Measurements from ENCODE around the gene TRIM32.

TRIM32 gene

GRCh38 chr9:116706310-116707290, 19.5 kb downstream of the TRIM32 start:
- no peak for DNase-seq

GRCh38 chr9:116712781-116713180, 25.7 kb downstream of the TRIM32 start:
- DNase-seq, result no peak

- no peak for DNase-seq
Measured at GRCh38 chr9:116713271-116713670, 26.2 kb downstream of the TRIM32 start.

- DNase-seq, result no peak
Measured at GRCh38 chr9:116715751-116716150, 28.6 kb downstream of the TRIM32 start.

GRCh38 chr9:116716438-116716837, 29.3 kb downstream of the TRIM32 start:
- no peak for DNase-seq

- DNase-seq, result no peak
Measured at GRCh38 chr9:116717150-116717549, 30.0 kb downstream of the TRIM32 start.

GRCh38 chr9:116718111-116718510, 31.0 kb downstream of the TRIM32 start:
- no peak for DNase-seq

- DNase-seq, result no peak
Measured at GRCh38 chr9:116720111-116720510, 33.0 kb downstream of the TRIM32 start.

GRCh38 chr9:116721411-116721810, 34.3 kb downstream of the TRIM32 start:
- no peak for DNase-seq

GRCh38 chr9:116721944-116722343, 34.8 kb downstream of the TRIM32 start:
- DNase-seq, result no peak

- DNase-seq, result no peak
Measured at GRCh38 chr9:116724123-116724522, 37.0 kb downstream of the TRIM32 start.

- DNase-seq, result no peak
Measured at GRCh38 chr9:116726602-116727001, 39.5 kb downstream of the TRIM32 start.

- DNase-seq, result no peak
Measured at GRCh38 chr9:116733010-116733641, 46.0 kb downstream of the TRIM32 start.

GRCh38 chr9:116736399-116737151, 49.5 kb downstream of the TRIM32 start:
- no peak for DNase-seq

- peak; percentile 95 for DNase-seq
Measured at GRCh38 chr9:116737152-116737546, 50.0 kb downstream of the TRIM32 start.

GRCh38 chr9:116741086-116741740, 54.1 kb downstream of the TRIM32 start:
- DNase-seq, result no peak

- DNase-seq, result no peak
Measured at GRCh38 chr9:116741742-116742141, 54.6 kb downstream of the TRIM32 start.

GRCh38 chr9:116749176-116749575, 62.1 kb downstream of the TRIM32 start:
- no peak for DNase-seq

- no peak for DNase-seq
Measured at GRCh38 chr9:116749772-116750171, 62.7 kb downstream of the TRIM32 start.

GRCh38 chr9:116750510-116750909, 63.4 kb downstream of the TRIM32 start:
- DNase-seq, result no peak
